Ectodermal cell (in vitro differentiated cells): ENCODE measurements around the gene H2AZ2.
A peak's percentile ranks its signal among the peaks of the same experiment; 100 is the strongest.
"Not testable (repeated sequence)": the region's sequence is repeated elsewhere in the genome, so short reads cannot be mapped to it uniquely, and the experiment has no call there.

Source experiments
- H3K27ac ChIP-seq: 2 replicates; pipeline ENCODE4 v1.7.0; 2013; ENCODE audit warnings: mild to moderate bottlenecking, low read depth, low read length; ENCODE audit not compliant: insufficient read depth, poor library complexity, severe bottlenecking
- H3K27me3 ChIP-seq: 2 replicates; pipeline ENCODE4 v1.7.0; 2013; ENCODE audit warnings: mild to moderate bottlenecking, low read length; ENCODE audit not compliant: insufficient read depth, control insufficient read depth, poor library complexity, severe bottlenecking
- H3K36me3 ChIP-seq: one replicate; pipeline ENCODE4 v1.7.0; 2013; ENCODE audit warnings: low read length; ENCODE audit not compliant: control insufficient read depth, insufficient read depth
- H3K4me1 ChIP-seq: one replicate; pipeline ENCODE4 v1.7.0; 2013; ENCODE audit warnings: low read length; ENCODE audit not compliant: control insufficient read depth, insufficient read depth
- H3K4me3 ChIP-seq: 2 replicates; pipeline ENCODE4 v1.7.0; 2013; ENCODE audit warnings: low read depth, low read length, control low read depth; ENCODE audit not compliant: insufficient read depth
- H3K9me3 ChIP-seq: 2 replicates; pipeline ENCODE4 v1.7.0; 2013; ENCODE audit warnings: mild to moderate bottlenecking, low read length, moderate library complexity; ENCODE audit not compliant: control insufficient read depth
- WGBS, 2 experiments: methylation state at CpG; one replicate each; pipeline ENCODE4 v1.1.7; 2013; ENCODE audit warnings: missing lambda C conversion rate in 2 of 2; 5-methylcytosine and 5-hydroxymethylcytosine counted together

The H2AZ2 gene

DNA sequence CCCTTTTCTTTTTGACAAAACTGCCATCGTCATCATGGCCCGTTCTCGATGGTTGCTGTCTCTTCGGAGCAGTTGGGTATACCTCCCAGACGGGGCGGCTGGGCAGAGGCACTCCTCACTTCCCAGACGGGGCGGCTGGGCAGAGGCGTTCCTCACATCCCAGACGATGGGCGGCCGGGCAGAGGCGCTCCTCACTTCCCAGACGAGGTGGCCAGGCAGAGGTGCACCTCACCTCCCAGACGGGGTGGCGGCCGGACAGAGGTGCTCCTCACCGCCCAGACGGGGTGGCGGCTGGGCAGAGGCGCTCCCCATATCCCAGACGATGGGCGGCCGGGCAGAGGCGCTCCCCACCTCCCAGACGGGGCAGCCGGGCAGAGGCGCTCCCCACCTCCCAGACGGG lies 22.9 kb upstream of the H2AZ2 start:
- H3K4me1 ChIP-seq, H3K36me3 ChIP-seq, H3K27ac ChIP-seq, H3K9me3 ChIP-seq, H3K27me3 ChIP-seq, H3K4me3 ChIP-seq: not testable (repeated sequence)
- WGBS, 2 experiments: 90 to 92% methylated on average over 28 of the region's 29 CpGs

DNA sequence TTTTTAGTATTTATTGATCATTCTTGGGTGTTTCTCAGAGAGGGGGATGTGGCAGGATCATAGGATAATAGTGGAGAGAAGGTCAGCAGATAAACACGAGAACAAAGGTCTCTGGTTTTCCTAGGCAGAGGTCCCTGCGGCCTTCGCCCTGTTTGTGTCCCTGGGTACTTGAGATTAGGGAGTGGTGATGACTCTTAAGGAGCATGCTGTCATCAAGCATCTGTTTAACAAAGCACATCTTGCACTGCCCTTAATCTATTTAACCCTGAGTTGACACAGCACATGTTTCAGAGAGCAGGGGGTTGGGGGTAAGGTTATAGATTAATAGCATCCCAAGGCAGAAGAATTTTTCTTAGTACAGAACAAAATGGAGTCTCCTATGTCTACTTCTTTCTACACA lies 22.4 kb upstream of the H2AZ2 start:
- not testable (repeated sequence) for H3K4me3 ChIP-seq, H3K27me3 ChIP-seq, H3K36me3 ChIP-seq, H3K9me3 ChIP-seq, H3K4me1 ChIP-seq, H3K27ac ChIP-seq
- WGBS, 2 experiments: 89 to 96% methylated on average over 3 of the region's 3 CpGs

DNA sequence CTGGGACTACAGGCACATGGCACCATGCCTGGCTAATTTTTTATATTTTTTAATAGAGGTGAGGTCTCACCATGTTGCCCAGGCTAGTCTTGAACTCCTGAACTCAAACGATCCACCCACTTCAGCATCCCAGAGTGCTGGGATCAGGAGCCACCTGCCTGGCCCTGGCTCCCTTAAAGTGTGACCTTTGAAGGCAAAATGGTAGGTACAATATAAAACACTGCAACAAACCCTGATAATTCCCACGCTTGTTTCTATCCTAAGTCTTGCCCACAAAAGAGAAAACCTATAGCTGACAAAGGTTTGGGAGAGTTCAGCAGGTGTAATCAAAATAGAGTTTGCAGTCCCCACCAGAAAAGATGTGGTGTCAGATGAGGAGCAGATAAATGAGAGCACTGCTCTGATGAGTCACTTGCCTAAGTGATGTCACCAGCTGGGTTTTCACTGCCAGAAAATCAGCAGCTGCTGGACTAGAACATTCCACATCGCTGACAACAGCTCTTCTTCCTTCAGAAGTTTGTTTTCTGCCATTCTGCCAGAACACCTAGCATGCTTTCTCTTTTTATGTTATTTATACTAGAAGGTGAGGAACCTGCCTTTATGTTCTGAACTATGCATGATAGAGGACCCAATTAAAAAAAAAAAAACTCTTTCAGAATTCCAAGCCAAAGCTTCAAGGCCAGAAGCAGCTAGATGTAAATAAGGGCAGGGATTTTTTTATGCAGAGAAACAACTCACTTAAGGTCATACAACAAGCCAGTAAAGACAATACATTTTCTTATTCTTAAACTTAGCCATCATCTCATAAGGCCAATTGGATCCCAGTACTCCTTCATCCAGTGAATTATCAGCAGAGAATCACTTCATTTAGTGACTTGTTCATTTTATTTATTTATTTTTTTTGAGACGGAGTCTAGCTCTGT lies 19.4 kb upstream of the H2AZ2 start:
- no peaks in the 10 kb centered on the region for H3K27me3 ChIP-seq
- no peaks in the 10 kb centered on the region for H3K36me3 ChIP-seq
- H3K27ac ChIP-seq: no peak overlapping the region
- no peaks in the 10 kb centered on the region for H3K9me3 ChIP-seq
- no peak overlapping the region for H3K4me3 ChIP-seq
- no peaks in the 10 kb centered on the region for H3K4me1 ChIP-seq
- 74 to 79% methylated on average over 4 of the region's 4 CpGs for WGBS, 2 experiments

DNA sequence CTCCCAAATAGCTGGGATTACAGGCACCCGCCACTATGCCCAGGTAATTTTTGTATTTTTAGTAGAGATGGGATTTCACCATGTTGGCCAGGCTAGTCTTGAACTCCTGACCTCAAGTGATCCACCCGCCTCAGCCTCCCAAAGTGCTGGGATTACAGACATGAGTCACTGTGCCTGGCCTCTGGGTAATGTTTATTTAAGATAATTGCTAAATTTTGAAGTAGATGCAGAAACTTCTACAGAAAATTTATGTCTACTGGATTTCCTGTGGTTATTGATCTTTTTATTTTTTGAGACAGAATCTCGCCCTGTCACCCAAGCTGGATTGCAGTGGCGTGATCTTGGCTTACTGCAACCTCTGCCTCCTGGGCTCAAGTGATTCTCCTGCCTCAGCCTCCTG lies 14.1 kb upstream of the H2AZ2 start:
- H3K4me1 ChIP-seq, H3K27me3 ChIP-seq, H3K27ac ChIP-seq, H3K36me3 ChIP-seq, H3K9me3 ChIP-seq, H3K4me3 ChIP-seq: not testable (repeated sequence)
- WGBS, 2 experiments: 89% methylated on average over 4 of the region's 4 CpGs

DNA sequence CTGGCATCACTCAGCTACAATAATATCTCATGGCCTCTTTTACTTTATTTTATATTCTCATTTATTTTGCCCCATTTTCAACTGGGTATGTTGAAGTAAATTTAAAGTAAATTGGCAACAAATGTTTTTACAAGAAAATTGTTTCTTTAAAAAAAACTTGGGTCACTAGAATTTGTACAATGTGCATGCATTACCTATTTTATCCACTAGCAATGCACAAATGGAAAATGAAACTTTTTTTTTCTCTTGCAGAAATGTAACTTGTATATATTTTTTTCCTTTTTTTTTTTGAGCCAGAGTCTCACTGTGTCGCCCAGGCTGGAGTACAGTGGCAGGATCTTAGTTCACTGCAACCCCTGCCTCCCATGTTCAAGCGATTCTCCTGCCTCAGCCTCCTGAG lies 10.3 kb upstream of the H2AZ2 start:
- Histone ChIP-seq H3K4me1 (no peaks in the 10 kb centered on the region), H3K27me3 (peaks cover 3% of the 10 kb centered on the region), H3K9me3 (no peaks in the 10 kb centered on the region), H3K27ac (no peak overlapping the region), H3K4me3 (no peak overlapping the region), H3K36me3 (no peaks in the 10 kb centered on the region)
- WGBS, 2 experiments: 92% methylated on average over 2 of the region's 2 CpGs

DNA sequence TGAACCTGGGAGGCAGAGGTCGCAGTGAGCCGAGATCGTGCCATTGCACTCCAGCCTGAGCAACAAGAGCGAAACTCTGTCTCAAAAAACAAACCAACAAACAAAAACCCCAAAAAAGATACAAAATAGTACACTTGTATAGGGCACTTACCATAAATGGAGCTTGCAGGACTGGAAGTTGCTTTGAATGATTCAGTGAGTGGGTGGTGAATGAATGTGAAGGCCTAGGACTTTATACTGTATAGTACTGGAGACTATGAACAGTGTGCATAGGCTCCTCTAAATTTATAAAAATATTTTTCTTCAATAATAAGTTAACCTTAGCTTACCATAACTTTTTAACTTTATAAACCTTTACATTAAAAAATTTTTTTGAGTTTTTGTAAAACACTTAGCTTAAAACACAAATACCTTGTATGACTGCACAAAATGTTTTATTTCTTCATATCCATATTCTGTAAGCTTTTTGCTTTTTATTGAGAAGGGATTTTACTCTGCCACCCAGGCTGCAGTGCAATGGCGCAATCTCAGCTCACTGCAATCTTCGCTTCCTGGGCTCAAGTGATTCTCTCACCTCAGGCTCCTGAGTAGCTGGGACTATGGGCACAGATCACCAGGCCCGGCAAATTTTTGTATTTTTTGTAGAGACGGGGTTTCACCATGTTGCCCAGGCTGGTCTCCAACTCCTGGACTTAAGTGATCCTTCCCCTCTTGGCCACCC lies 6.9 kb upstream of the H2AZ2 start:
- H3K4me1 ChIP-seq: no peaks in the 10 kb centered on the region
- H3K27me3 ChIP-seq: no peaks in the 10 kb centered on the region
- H3K4me3 ChIP-seq: no peak overlapping the region
- no peaks in the 10 kb centered on the region for H3K36me3 ChIP-seq
- WGBS, 2 experiments: 90 to 93% methylated on average over 8 of the region's 8 CpGs
- no peaks in the 10 kb centered on the region for H3K9me3 ChIP-seq
- H3K27ac ChIP-seq: no peak overlapping the region

DNA sequence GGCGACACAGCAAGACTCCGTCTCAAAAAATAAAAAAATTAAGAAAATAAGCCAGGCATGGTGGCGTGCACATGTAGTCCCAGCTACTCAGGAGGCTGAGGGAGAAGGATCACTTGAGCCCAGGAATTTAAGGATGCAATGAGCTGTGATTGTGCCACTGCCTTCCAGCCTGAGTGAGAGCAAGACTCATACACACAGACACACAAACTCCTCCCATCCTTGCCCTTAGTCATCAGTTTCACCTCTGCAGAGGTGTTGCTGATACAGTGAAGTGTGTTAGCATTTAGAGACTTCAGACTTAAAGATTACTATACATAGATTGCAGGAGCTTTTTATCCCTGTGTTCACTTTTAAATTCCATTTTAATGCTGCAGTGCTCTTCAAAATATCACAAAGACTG lies 5.5 kb upstream of the H2AZ2 start:
- H3K4me1 ChIP-seq: peaks cover 7% of the 10 kb centered on the region
- no peak overlapping the region for H3K27ac ChIP-seq
- no peaks in the 10 kb centered on the region for H3K9me3 ChIP-seq
- no peaks in the 10 kb centered on the region for H3K27me3 ChIP-seq
- no peak overlapping the region for H3K4me3 ChIP-seq
- WGBS, 2 experiments: 91 to 94% methylated on average over 3 of the region's 3 CpGs
- H3K36me3 ChIP-seq: no peaks in the 10 kb centered on the region

DNA sequence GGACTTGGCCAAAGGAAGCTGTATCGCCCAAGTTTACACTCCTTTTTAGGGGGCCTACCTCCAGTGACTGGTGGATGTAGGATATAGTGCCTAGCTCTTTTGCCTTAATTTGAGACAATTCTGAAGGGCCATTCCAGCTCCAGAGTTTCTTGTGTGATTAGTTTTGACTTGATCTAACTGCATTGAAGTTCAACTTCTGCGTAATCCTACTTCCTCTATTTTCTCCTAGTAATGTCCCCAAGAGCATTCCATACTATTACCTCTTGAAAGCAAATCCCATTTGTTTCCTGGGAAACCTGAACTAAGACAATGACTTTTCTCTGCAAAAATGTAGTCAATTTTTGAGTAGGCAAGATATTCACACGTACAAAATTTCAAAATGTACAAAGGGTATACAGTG lies 4.7 kb upstream of the H2AZ2 start:
- Histone ChIP-seq H3K27ac (no peak overlapping the region), H3K4me3 (no peak overlapping the region), H3K36me3 (no peaks in the 10 kb centered on the region), H3K4me1 (peaks cover 7% of the 10 kb centered on the region), H3K9me3 (no peaks in the 10 kb centered on the region), H3K27me3 (no peaks in the 10 kb centered on the region)
- WGBS, 2 experiments: 89 to 94% methylated on average over 3 of the region's 3 CpGs

DNA sequence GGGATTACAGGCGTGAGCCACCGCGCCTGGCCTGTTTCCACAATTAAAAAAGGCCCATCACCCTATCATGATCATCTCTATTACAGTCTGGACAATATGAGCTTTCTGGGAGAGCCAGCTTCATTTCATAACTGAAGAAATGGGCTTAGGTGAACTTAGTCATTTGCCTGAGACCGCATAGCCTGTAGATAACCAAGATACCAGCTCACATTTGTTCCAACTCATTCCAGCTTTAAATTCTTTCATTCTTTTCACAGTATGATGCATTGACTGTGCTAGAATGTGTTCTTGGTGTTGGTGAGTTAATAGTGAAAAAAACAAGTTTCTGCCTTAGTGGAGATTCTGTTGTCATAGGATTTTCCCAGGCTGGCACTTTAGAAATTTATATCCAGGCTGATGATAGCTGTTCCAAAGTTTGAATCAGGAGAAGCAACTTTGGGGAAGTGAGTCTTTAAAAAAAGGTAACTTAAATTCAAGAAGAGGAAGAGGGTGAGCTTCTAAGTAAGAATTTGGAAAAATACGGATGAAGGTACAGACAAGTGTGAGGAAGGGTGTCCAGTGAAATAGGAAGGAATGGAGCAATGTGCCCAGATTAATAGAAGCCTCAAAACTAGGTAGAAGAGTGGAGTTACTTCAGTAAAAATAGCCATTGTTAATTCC lies 2.1 kb upstream of the H2AZ2 start:
- Histone ChIP-seq H3K27me3 (no peaks in the 10 kb centered on the region), H3K9me3 (no peaks in the 10 kb centered on the region), H3K4me3 (no peak overlapping the region), H3K4me1 (peaks cover 7% of the 10 kb centered on the region), H3K27ac (no peak overlapping the region), H3K36me3 (no peaks in the 10 kb centered on the region)
- 73 to 76% methylated on average over 5 of the region's 5 CpGs for WGBS, 2 experiments

DNA sequence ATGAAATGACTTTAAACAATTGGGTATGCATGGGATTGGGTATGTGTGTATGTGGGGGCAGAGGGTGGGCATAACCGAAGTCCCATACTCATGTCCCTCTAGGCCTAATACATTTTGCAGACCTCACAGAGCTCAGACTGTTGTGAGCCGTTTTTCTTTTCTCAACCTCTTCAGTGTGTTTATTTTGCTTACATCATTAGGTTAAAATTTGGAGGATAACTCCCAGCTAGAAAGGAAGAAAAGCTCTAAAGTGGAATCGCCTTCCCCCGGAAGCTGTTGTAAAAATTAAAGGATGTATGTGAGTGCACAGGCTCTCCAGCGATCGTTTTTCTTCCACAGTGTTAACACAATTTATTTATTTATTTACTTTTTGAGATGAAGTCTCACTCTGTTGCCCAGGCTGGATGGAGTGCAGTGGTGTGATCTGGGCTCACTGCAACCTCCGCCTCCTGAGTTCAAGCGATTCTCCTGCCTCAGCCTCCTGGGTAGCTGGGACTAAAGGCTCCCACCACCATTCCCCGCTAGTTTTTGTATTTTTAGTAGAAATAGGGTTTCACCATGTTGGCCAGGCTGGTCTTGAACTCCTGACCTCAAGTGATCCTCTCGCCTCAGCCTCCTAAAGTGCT lies 1.5 kb upstream of the H2AZ2 start:
- Histone ChIP-seq H3K27me3 (no peaks in the 10 kb centered on the region), H3K9me3 (no peaks in the 10 kb centered on the region), H3K36me3 (no peaks in the 10 kb centered on the region), H3K4me3 (peak overlapping the region; percentile 79), H3K4me1 (peaks cover 7% of the 10 kb centered on the region), H3K27ac (no peak overlapping the region)
- 87 to 97% methylated on average over 8 to 10 of the region's 10 CpGs for WGBS, 2 experiments
